H1 (cell line): ENCODE measurements around the gene GALNT18. TPM values are rescaled to one million over a fixed set of nuclear protein-coding genes. Genes with fewer than 3 reads are reported as not detected.

ENCODE experiments used
- ATF2 ChIP-seq: IDR thresholded peaks from 2 replicates; pipeline ENCODE4 v1.6.1; 2012; ENCODE audit warnings: low read length, inconsistent platforms
- BCL11A ChIP-seq, 2 experiments: IDR thresholded peaks; one replicate each; pipeline ENCODE4 v1.6.1; 2011; ENCODE audit warnings: low read depth in 2 of 2, low read length in 2 of 2, mild to moderate bottlenecking in 2 of 2
- GABPA ChIP-seq: IDR thresholded peaks from 2 replicates; pipeline ENCODE4 v1.6.1; 2011; ENCODE audit warnings: mild to moderate bottlenecking, low read length, moderate library complexity, borderline replicate concordance; ENCODE audit not compliant: insufficient read depth
- USF2 ChIP-seq: IDR thresholded peaks from 2 replicates; pipeline ENCODE4 v1.6.1; 2011; ENCODE audit warnings: low read length, improper control_type of control experiment
- ZNF274 ChIP-seq: IDR thresholded peaks from 2 replicates; pipeline ENCODE4 v1.7.0; 2012; ENCODE audit warnings: low read length, borderline replicate concordance; ENCODE audit errors: extremely low read depth
- polyA plus RNA-seq, 7 experiments: library from polyadenylated mRNA; depleted of rRNA in 3 of 7; stranded (reverse) in 5 of 7; unstranded in 2 of 7; fragments of >200 nt in 5 of 7; fragments of 200-250 nt in 2 of 7; gene quantifications; 1 replicate in 5 of 7; 2 replicates in 1 of 7; 4 replicates in 1 of 7; pipeline versions ENCODE4 v1.2.1 to v1.2.3, GENCODE V29; 2011 to 2013; ENCODE audit warnings: missing spikeins in 2 of 7, mixed read lengths in 2 of 7
- total RNA-seq: library from RNA; stranded (reverse); fragmentation: NEBNext Ultra II Directional; extraction: Animal tissue kit (Norgen Biotek cat#: 25700); gene quantifications from 2 replicates; pipeline ENCODE4 v1.2.1, GENCODE V29; 2021

GALNT18 gene
- total and polyA plus RNA-seq, 2 of the 8 experiments (the other 6 are each of a cell fraction or from before 2014, with no cell fraction given) = 6.0 to 9.4 TPM

GRCh38 chr11:11236498-11237059, 385.2 kb downstream of the GALNT18 start (continued):
- TF ChIP-seq ZNF274 = no peak
- no peak for TF ChIP-seq GABPA
- TF ChIP-seq ATF2 = no peak
- no peak for TF ChIP-seq BCL11A (IDR thresholded peaks at IDR 0.05; ENCODE audit: low read depth in 2 of 2, low read length in 2 of 2)
- no peak for TF ChIP-seq USF2
